ENCODE results near the gene LRMDA.

LRMDA gene

DNA sequence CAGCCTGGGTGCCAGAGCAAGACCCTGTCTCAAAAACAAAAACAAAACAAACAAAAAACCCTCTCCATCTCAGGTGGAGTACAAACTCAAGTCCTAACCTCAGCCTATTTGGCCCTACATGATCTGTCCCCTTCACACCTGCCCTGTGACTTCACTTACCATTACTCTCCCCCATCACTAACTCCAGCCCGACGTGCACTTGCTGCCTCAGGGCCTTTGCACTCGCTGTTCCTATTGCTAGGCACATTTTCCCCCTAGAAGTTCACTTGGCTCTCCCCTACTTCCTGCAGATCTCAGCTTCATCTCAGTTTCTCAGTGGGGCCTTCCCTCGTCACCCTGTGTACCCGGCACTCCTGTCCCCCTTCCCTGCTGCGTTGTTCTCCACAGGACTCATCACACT, 8.5 kb upstream of the LRMDA start:
- H3K79me2 ChIP-seq (ENCODE audit: insufficient read depth, low read length), result no peaks in the 10 kb centered on the region
- no peaks in the 10 kb centered on the region for H3K4me1 ChIP-seq (ENCODE audit: insufficient read depth, low read length)
- no peak for ATAC-seq (ENCODE audit: insufficient read depth, low read depth)
- no peak overlapping the region for H3K4me3 ChIP-seq (ENCODE audit: low read depth in 1 of 2, low read length in 2 of 2)
- no peak overlapping the region for H3K27ac ChIP-seq (ENCODE audit: low read length)
- no peaks in the 10 kb centered on the region for H3K9me3 ChIP-seq (ENCODE audit: insufficient read depth, low read length, severe bottlenecking)
- H3K36me3 ChIP-seq (ENCODE audit: insufficient read depth, low read length), result no peaks in the 10 kb centered on the region
- H3K4me2 ChIP-seq (ENCODE audit: insufficient read depth, low read length), result no peak overlapping the region
- peaks cover 5% of the 10 kb centered on the region for H3K27me3 ChIP-seq (ENCODE audit: insufficient read depth, low read length, poor library complexity)
- no peak overlapping the region for H3K9ac ChIP-seq (ENCODE audit: low read depth, low read length)
- H4K20me1 ChIP-seq (ENCODE audit: insufficient read depth, low read length), result no peaks in the 10 kb centered on the region
- H2AFZ ChIP-seq (ENCODE audit: low read depth, low read length), result no peak overlapping the region
- no peak for TF ChIP-seq EZH2 (IDR thresholded peaks at IDR 0.05; ENCODE audit: borderline replicate concordance, low read depth, low read length, severe bottlenecking)
- TF ChIP-seq, protein P1, sequence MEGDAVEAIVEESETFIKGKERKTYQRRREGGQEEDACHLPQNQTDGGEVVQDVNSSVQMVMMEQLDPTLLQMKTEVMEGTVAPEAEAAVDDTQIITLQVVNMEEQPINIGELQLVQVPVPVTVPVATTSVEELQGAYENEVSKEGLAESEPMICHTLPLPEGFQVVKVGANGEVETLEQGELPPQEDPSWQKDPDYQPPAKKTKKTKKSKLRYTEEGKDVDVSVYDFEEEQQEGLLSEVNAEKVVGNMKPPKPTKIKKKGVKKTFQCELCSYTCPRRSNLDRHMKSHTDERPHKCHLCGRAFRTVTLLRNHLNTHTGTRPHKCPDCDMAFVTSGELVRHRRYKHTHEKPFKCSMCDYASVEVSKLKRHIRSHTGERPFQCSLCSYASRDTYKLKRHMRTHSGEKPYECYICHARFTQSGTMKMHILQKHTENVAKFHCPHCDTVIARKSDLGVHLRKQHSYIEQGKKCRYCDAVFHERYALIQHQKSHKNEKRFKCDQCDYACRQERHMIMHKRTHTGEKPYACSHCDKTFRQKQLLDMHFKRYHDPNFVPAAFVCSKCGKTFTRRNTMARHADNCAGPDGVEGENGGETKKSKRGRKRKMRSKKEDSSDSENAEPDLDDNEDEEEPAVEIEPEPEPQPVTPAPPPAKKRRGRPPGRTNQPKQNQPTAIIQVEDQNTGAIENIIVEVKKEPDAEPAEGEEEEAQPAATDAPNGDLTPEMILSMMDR (IDR thresholded peaks at IDR 0.05; ENCODE audit: borderline replicate concordance, extremely low read depth, low read length, poor library complexity, severe bottlenecking), result no peak
- no peak for DNase-seq

- no peak for TF ChIP-seq EZH2 (IDR thresholded peaks at IDR 0.05; ENCODE audit: borderline replicate concordance, low read depth, low read length, severe bottlenecking)
- TF ChIP-seq, protein P1 (IDR thresholded peaks at IDR 0.05; ENCODE audit: borderline replicate concordance, extremely low read depth, low read length, poor library complexity, severe bottlenecking), result no peak
- DNase-seq (no peak), ATAC-seq (ENCODE audit: insufficient read depth, low read depth) (no peak)
Measured at GRCh38 chr10:75424571-75424970, 6.9 kb upstream of the LRMDA start.

GRCh38 chr10:75425291-75426079, 5.9 kb upstream of the LRMDA start:
- Histone ChIP-seq H4K20me1 (ENCODE audit: insufficient read depth, low read length) (no peaks in the 10 kb centered on the region), H3K4me3 (ENCODE audit: low read depth in 1 of 2, low read length in 2 of 2) (no peak overlapping the region), H3K4me1 (ENCODE audit: insufficient read depth, low read length) (no peaks in the 10 kb centered on the region), H2AFZ (ENCODE audit: low read depth, low read length) (no peak overlapping the region), H3K27ac (ENCODE audit: low read length) (no peak overlapping the region), H3K27me3 (ENCODE audit: insufficient read depth, low read length, poor library complexity) (peaks cover 5% of the 10 kb centered on the region), H3K9me3 (ENCODE audit: insufficient read depth, low read length, severe bottlenecking) (no peaks in the 10 kb centered on the region), H3K36me3 (ENCODE audit: insufficient read depth, low read length) (no peaks in the 10 kb centered on the region), H3K79me2 (ENCODE audit: insufficient read depth, low read length) (no peaks in the 10 kb centered on the region), H3K4me2 (ENCODE audit: insufficient read depth, low read length) (no peak overlapping the region), H3K9ac (ENCODE audit: low read depth, low read length) (no peak overlapping the region)
- DNase-seq (no peak), ATAC-seq (ENCODE audit: insufficient read depth, low read depth) (no peak)
- TF ChIP-seq EZH2 (IDR thresholded peaks at IDR 0.05; ENCODE audit: borderline replicate concordance, low read depth, low read length, severe bottlenecking), result no peak
- TF ChIP-seq, protein P1 (IDR thresholded peaks at IDR 0.05; ENCODE audit: borderline replicate concordance, extremely low read depth, low read length, poor library complexity, severe bottlenecking), result no peak

More at GRCh38 chr10:75424571-75424970, 6.9 kb upstream of the LRMDA start:
- Histone ChIP-seq H3K27me3 (ENCODE audit: insufficient read depth, low read length, poor library complexity) (peaks cover 5% of the 10 kb centered on the region), H2AFZ (ENCODE audit: low read depth, low read length) (no peak overlapping the region), H3K4me2 (ENCODE audit: insufficient read depth, low read length) (no peak overlapping the region), H3K9me3 (ENCODE audit: insufficient read depth, low read length, severe bottlenecking) (no peaks in the 10 kb centered on the region), H3K36me3 (ENCODE audit: insufficient read depth, low read length) (no peaks in the 10 kb centered on the region), H3K4me1 (ENCODE audit: insufficient read depth, low read length) (no peaks in the 10 kb centered on the region), H4K20me1 (ENCODE audit: insufficient read depth, low read length) (no peaks in the 10 kb centered on the region), H3K27ac (ENCODE audit: low read length) (no peak overlapping the region), H3K79me2 (ENCODE audit: insufficient read depth, low read length) (no peaks in the 10 kb centered on the region), H3K9ac (ENCODE audit: low read depth, low read length) (no peak overlapping the region), H3K4me3 (ENCODE audit: low read depth in 1 of 2, low read length in 2 of 2) (no peak overlapping the region)

All from DND-41 (cell line).